ENCODE data around the gene KCTD16. TPM values are rescaled to one million over a fixed set of nuclear protein-coding genes. Genes with fewer than 3 reads are reported as not detected.

KCTD16 gene
- total and polyA plus RNA-seq, 2 experiments from 2014 or later: 0.45 to 3.4 TPM

- Histone ChIP-seq H3K27me3 (no peaks in the 10 kb centered on the region), H3K4me3 (no peak overlapping the region), H3K27ac (no peak overlapping the region), H3K9me2 (replicated peaks; ENCODE audit: insufficient read depth) (no peaks in the 10 kb centered on the region), H3K4me2 (no peak overlapping the region), H3K9me3 (ENCODE audit: low read depth) (no peaks in the 10 kb centered on the region), H2AFZ (no peak overlapping the region), H3K79me2 (no peaks in the 10 kb centered on the region), H3K36me3 (replicated peaks; ENCODE audit: insufficient read depth, low read depth) (no peaks in the 10 kb centered on the region), H4K20me1 (ENCODE audit: insufficient read depth, poor library complexity, severe bottlenecking) (no peaks in the 10 kb centered on the region), H3K4me1 (ENCODE audit: insufficient read depth) (no peaks in the 10 kb centered on the region)
- peak; percentile 45 for DNase-seq (ENCODE audit: low spot score)
- peak; percentile 47 for TF ChIP-seq CTCF (IDR thresholded peaks at IDR 0.05; ENCODE audit: poor library complexity)
- TF ChIP-seq EZH2 (IDR thresholded peaks at IDR 0.05; ENCODE audit: borderline replicate concordance): no peak
- TF ChIP-seq EZH2phosphoT487 (IDR thresholded peaks at IDR 0.05; ENCODE audit: low read depth, severe bottlenecking, unreplicated experiment): no peak
- WGBS (ENCODE audit: low lambda C conversion rate, missing lambda C conversion rate): 64% methylated on average over 5 of the region's 5 CpGs
Observed at GRCh38 chr5:144139586-144139985, 31.1 kb upstream of the KCTD16 start.

GRCh38 chr5:144141585-144141984 lies 29.1 kb upstream of the KCTD16 start:
- no peaks in the 10 kb centered on the region for H4K20me1 ChIP-seq (ENCODE audit: insufficient read depth, poor library complexity, severe bottlenecking)
- TF ChIP-seq EZH2 (IDR thresholded peaks at IDR 0.05; ENCODE audit: borderline replicate concordance) (no peak), CTCF (IDR thresholded peaks at IDR 0.05; ENCODE audit: poor library complexity) (no peak), EZH2phosphoT487 (IDR thresholded peaks at IDR 0.05; ENCODE audit: low read depth, severe bottlenecking, unreplicated experiment) (no peak)
- peaks cover 4% of the 10 kb centered on the region for H3K4me1 ChIP-seq (ENCODE audit: insufficient read depth)
- H3K36me3 ChIP-seq (replicated peaks; ENCODE audit: insufficient read depth, low read depth): no peaks in the 10 kb centered on the region
- DNase-seq (ENCODE audit: low spot score): no peak
- 74% methylated on average over 2 of the region's 2 CpGs for WGBS (ENCODE audit: low lambda C conversion rate, missing lambda C conversion rate)
- no peaks in the 10 kb centered on the region for H3K9me3 ChIP-seq (ENCODE audit: low read depth)
- H3K27ac ChIP-seq: no peak overlapping the region
- no peak overlapping the region for H3K4me3 ChIP-seq
- no peaks in the 10 kb centered on the region for H3K79me2 ChIP-seq
- H3K9me2 ChIP-seq (replicated peaks; ENCODE audit: insufficient read depth): no peaks in the 10 kb centered on the region
- H3K4me2 ChIP-seq: no peak overlapping the region
- H2AFZ ChIP-seq: no peak overlapping the region
- H3K27me3 ChIP-seq: no peaks in the 10 kb centered on the region

- Histone ChIP-seq H3K4me2 (no peak overlapping the region), H3K27me3 (no peaks in the 10 kb centered on the region), H2AFZ (no peak overlapping the region), H3K4me1 (ENCODE audit: insufficient read depth) (peaks cover 4% of the 10 kb centered on the region), H3K9me3 (ENCODE audit: low read depth) (no peaks in the 10 kb centered on the region), H3K4me3 (no peak overlapping the region), H3K36me3 (replicated peaks; ENCODE audit: insufficient read depth, low read depth) (no peaks in the 10 kb centered on the region), H4K20me1 (ENCODE audit: insufficient read depth, poor library complexity, severe bottlenecking) (no peaks in the 10 kb centered on the region), H3K9me2 (replicated peaks; ENCODE audit: insufficient read depth) (no peaks in the 10 kb centered on the region), H3K79me2 (no peaks in the 10 kb centered on the region), H3K27ac (no peak overlapping the region)
- 17% methylated on average over 2 of the region's 2 CpGs for WGBS (ENCODE audit: low lambda C conversion rate, missing lambda C conversion rate)
- TF ChIP-seq EZH2phosphoT487 (IDR thresholded peaks at IDR 0.05; ENCODE audit: low read depth, severe bottlenecking, unreplicated experiment) (no peak), EZH2 (IDR thresholded peaks at IDR 0.05; ENCODE audit: borderline replicate concordance) (no peak), CTCF (IDR thresholded peaks at IDR 0.05; ENCODE audit: poor library complexity) (peak; percentile 78)
- peak; percentile 59 for DNase-seq (ENCODE audit: low spot score)
Observed at GRCh38 chr5:144142139-144142823, 28.4 kb upstream of the KCTD16 start.
